Measurements from ENCODE around the gene ARFRP1. TPM values are rescaled to one million over a fixed set of nuclear protein-coding genes. Genes with fewer than 3 reads are reported as not detected.
A peak's percentile ranks its signal among the peaks of the same experiment; 100 is the strongest.

The ARFRP1 gene, protein sequence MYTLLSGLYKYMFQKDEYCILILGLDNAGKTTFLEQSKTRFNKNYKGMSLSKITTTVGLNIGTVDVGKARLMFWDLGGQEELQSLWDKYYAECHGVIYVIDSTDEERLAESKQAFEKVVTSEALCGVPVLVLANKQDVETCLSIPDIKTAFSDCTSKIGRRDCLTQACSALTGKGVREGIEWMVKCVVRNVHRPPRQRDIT
- 34.2 TPM for total RNA-seq
- long read RNA-seq, full-length matches to known transcripts = 14 of 37 reads
- long read RNA-seq, partial matches to known transcripts = 3 of 37 reads
- long read RNA-seq, other reads (novel, unspliced or antisense) = 20 of 37 reads

GRCh38 chr20:63707558-63708300, at the start of gene ARFRP1, which contains the start of gene ZGPAT:
TSS of gene ARFRP1 (minus strand) at chr20:63707976. CDS start at chr20:63707091, 885 bp downstream.
TSS of gene ZGPAT (plus strand) at chr20:63708039. CDS start at chr20:63708581, 542 bp downstream.
- intact Hi-C loops (cut with DNase I) = no loop called here
- peak; percentile 97 for ATAC-seq
- peak; percentile 95 for DNase-seq (ENCODE audit: missing footprints)

DNA sequence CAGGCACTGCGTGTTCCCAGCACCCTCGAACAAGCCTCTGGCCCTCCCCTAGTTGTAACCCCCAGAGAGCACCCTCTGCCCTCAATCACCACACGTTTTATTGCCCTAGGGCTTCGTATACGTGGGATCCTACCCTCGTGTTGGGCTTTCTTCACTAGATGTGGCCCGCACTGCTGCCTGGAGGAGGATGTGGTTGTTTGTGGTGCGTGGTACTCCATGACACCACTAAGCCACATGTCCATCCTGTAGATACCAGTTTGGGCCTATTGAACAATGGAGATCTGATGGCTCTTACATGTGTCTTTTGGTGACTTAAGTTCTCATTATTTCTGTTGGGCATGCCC, 48.8 kb upstream of the ARFRP1 start:
- no peak for ATAC-seq
- DNase-seq (ENCODE audit: missing footprints) = no peak
- intact Hi-C loops (cut with DNase I) = no loop called here

DNA sequence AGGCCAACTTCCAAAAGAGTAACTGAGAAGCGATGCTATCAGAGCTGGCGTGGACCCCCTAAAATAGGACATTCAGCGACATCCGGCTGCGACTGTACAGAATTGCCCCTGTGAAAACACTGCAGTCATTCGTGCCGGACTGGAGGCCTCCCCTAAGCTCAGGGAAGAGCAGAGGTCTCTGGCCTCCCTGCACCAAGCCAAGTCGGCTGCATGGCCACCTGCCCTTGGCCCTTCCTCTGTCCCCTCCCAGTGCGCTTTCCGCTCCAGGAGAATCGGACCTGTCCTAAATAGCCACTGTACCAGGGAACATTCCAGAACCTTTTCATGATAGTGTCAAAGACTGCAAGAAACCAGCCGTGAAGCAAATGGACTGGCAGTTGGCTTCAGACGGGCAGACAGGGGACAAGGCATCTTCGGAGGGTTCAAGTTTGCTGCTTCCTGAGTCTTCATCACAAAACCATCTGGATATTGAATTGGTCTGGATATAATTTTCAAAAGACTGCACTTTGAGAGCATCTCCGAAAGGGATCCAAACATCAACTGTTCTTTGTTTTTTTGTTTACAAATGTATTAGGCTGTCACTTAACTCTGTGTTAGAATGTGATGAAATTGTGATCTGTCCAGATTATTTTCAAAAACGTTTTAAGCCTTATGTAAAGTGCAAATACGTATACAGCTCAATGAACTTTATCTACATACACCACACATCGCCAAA, 48.3 kb upstream of the ARFRP1 start:
- DNase-seq (ENCODE audit: missing footprints) = no peak
- intact Hi-C loops (cut with DNase I) = no loop called here
- no peak for ATAC-seq

- peak; percentile 14 for ATAC-seq
- intact Hi-C loops (cut with DNase I) = no loop called here
- no peak for DNase-seq (ENCODE audit: missing footprints)
Observed at GRCh38 chr20:63754008-63754407, 46.2 kb upstream of the ARFRP1 start.

DNA sequence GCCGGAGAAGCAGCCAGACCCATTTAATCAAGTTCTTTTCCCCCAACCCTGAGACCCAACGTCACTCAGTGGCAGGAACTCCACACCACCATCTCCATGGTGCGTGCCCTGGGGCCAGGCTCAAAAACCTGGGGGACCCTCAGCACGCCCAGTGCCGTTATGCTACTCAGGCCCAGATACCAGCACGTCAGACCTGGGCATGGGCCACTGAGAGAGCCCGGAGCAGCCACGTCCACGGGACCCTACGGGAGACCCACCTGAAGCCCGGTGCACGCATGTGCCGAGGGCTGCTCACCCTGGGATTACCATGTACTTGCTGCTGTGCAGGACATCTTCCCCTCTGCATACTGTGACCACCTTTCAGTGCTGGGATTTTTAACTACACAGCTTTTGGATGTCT, 45.6 kb upstream of the ARFRP1 start:
- ATAC-seq (no peak), DNase-seq (ENCODE audit: missing footprints) (no peak)
- intact Hi-C loops (cut with DNase I) = no loop called here

DNA sequence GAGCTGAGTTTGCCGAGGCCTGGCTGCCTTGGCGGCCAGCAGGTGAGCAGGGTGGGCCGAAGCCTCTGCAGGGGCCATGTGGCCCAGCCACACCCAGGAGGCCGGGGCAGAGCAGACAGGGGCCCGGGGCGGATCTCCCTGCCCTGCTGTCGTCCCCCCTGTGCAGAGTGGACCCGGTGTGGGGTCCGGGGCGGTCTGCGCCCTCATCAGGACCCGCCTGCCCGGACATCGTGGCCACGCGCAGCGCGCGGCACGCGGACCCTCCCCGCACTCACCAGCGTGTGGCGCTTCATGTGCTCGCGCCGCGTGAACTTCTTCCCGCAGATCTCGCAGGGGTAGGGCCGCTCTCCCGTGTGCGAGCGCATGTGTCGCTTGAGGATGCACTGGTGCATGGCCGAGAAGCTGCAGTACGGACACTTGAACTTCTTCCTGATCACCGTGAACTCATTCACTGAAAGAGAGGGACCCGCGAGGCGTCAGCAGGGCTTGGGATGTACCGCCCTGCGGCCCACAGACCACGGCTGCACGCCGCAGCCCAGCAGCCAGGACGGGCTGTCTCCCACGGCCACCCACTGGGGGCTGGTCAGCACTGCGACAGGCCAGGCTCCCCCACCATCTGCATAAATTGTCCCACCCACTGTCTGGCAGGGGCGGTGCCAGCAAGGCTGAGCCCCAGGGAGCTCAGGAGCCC, 44.8 kb upstream of the ARFRP1 start:
- no peak for DNase-seq (ENCODE audit: missing footprints)
- intact Hi-C loops (cut with DNase I) = no loop called here
- no peak for ATAC-seq

DNA sequence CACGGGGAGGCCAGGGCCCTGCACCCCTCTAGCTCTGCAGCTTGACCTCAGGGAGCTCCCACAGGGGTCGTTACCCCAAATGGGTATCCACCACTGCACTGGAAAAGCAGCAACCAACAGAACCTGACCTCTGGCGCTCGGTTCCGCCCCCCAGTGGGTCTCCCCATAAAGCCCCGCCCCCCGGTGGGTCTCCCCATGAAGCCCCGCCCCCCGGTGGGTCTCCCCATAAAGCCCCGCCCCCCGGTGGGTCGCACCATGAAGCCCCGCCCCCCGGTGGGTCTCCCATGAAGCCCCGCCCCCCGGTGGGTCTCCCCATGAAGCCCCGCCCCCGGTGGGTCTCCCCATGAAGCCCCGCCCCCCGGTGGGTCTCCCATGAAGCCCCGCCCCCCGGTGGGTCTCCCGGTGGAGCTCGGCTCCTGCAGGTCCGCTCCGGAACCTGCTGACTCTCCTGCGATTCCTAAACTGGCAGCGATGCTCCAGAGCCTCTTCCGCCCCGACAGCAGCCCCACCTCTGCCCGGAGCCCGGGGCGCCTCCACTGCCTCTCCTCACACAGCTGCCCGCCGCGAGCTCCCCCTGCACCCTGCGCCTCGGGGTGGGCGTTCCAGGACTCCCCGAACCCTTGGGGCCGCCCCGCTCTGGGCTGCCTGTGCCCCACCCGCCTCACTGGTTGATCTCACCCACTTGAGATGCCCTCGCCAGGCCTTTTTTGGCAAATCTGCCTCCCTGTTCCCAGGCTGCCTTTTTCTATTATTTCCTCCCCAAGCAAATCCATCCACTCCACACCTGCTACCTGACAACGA, 43.9 kb upstream of the ARFRP1 start:
- intact Hi-C loops (cut with DNase I) = no loop called here
- ATAC-seq (no peak), DNase-seq (ENCODE audit: missing footprints) (no peak)

DNA sequence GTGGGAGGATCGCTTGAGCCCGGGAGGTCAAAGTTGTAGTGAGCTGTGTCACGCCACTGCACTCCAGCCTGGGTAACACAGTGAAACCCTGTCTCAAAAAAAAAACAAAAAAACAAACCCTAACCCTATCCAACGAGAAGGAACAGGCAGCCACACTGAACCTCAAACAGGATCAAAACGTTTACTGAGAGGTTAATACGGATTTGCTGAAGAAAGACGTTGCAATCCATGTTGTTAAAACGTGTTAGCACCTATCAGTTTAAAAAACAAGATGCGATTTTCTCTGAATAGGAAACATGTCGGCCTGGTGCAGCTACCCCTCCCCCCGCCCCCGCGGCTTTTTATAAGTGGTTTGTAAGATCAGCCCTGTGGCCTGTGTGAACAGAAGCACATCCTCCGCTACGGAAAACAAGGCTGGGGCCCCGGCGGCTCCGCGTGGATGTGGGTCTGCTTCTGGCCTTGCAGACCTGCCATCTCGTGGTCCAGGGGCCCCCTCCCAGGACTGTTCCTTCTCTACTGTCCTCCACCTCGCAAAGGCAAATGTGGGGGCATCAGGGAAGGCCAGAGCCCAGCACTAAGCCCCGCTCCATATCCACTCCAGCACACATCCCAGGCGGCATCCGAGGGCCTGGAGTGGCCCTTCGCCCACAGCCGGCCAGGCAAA, 43.2 kb upstream of the ARFRP1 start:
- DNase-seq (ENCODE audit: missing footprints) (no peak), ATAC-seq (no peak)
- intact Hi-C loops (cut with DNase I) = no loop called here

DNA sequence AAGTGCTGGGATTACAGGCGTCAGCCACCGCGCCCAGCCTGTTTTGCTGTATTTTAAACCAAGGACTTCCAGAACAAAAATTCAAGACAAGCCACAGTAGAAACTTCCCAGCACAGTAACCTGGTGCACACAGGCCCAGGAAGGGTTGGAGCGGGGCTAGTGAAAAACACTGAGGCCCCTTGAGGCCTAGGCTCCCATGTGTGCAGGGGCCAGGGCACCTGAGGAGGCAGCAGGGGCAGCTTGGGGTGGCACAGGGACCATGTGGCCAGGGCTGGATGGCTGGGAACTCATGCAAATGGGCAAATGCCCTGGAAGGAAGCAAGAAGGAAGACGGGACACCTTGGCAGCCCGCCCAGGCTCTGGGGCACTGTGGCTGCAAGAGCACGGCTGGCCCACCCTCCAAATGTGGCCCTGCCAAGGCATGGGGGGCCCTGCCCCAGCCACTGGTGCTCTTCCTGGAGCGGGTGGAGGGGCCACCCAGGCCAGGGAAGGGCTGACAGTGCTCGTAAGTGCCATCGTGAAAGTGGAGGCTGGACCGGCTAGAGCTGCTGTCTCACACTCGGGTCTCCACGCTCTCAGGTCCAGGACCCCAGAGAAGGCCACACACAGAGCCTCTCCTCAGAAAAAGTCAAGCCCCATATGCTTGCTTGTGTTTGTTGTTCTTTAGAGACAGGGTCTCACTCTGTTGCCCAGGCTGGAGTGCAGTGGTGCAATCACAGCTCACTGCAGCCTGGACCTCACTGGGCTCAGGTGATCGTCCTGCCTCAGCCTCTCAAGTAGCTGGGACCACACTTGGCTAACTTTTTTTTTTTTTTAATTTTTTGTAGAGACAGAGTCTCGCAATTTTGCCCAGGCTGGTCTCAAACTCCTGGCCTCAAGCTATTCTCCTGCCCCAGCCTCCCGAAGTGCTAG, 42.1 kb upstream of the ARFRP1 start:
- DNase-seq (ENCODE audit: missing footprints) = no peak
- intact Hi-C loops (cut with DNase I) = no loop called here
- no peak for ATAC-seq

DNA sequence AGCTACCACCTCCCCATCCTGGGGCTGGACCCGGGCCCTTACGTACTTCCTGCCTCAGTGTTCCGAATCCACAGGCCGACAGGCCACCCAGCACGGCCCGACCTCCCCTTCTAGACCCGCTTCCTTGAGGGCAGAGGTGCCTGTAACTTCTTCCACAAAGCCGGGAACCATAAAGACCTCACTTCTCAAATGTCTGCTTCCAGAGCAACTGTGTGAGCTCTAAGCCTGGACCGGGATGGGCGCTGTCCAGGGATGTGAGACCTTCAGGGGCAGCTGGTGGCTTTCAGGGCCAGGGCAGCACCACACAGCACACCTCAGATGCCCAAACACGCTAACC, 41.1 kb upstream of the ARFRP1 start:
- DNase-seq (ENCODE audit: missing footprints) (no peak), ATAC-seq (no peak)
- intact Hi-C loops (cut with DNase I) = no loop called here

- DNase-seq (ENCODE audit: missing footprints) = no peak
- no peak for ATAC-seq
- intact Hi-C loops (cut with DNase I) = no loop called here
Observed at GRCh38 chr20:63748070-63748933, 40.5 kb upstream of the ARFRP1 start.

DNA sequence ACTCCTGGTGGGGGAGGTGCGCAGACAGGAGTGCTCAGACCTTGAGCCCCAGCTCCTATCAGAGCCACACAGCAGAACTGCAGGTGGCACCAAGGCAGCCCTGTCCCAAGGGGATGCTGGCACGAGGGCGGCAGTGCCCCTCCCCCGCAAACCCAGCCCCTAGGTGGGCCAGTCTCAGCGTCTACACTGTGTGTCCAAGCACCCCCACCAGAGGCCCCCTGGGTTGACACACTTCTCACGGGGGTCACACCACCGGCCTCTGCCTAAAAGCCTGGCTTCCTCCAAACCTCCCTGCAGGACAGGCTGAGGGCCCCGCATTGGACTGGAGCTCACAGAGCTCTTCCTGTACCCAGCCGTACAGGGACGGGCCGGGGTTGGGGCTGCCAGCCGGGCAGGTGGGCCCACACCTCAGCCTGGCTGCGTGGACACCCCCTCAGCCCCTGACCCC, 39.9 kb upstream of the ARFRP1 start:
- ATAC-seq (peak; percentile 15), DNase-seq (ENCODE audit: missing footprints) (no peak)

DNA sequence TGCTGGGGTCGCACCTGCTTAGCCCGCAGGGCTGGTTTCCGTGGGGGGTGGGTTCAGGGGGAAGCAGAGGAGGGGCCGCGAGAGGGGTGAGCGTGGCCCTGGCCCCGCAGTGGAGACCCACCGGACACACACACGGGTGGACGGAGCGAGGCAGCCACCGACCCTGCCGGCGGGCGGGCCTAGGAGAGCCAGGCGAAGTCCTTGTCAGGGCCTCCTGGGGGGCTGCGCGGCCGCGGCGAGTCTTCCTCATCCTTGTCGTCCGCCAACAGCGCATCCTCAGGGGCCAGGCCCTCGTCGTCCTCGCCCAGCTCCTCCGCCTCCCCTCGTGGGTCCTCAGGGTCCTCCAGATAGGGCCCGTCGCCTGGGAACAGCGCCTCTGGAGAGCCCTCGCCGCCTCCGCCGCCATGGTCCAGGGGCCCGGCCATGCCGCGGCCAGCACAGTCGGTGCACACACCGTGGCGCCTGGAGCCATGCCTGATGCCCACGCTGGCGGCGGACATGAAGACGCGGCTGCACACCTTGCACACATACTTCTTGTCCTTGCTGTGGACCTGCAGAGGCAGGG, 39.1 kb upstream of the ARFRP1 start:
- DNase-seq (ENCODE audit: missing footprints) (no peak), ATAC-seq (no peak)
- intact Hi-C loops (cut with DNase I) = no loop called here

More for the DNA sequence above, 39.9 kb upstream of the ARFRP1 start:
- intact Hi-C loops (cut with DNase I) = no loop called here

DNA sequence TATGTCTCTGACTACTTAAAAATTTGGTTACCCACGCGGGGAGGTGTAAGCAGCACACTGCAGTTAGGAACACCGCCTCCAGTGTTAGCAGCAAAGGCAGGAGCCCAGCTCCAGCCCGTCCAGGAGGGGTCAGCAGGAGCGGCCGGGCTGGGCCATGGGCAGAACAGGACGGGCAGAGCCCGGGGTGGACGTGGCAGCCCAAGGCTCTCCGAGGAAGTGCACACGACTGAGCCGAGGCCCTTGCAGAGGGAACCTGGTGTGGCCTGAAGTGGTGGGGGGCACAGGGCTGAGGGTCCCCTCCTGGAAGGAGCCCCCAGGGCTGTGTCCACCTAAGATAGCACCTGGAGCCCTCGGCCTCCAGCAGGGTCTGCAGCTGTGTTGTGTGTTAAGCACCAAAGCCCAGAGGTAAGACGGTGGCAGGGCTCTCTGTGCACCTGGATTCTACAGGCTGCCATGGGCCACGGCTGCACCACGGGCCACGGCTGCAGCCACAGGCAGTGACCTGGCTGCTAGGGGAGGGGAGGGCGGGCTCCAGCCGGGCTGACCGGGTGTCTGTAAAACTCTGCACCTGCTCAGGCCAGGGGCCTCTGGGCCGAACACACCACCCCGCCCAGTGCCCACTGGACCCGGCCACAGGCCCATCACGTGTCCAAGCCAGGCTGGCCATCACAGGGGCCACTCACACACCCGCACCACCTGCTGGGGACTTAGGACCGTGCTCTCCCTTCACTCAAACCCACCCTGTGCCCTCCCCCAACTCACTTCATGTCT, 38.4 kb upstream of the ARFRP1 start:
- no peak for DNase-seq (ENCODE audit: missing footprints)
- intact Hi-C loops (cut with DNase I) = no loop called here
- ATAC-seq = no peak

- intact Hi-C loops (cut with DNase I) = no loop called here
- no peak for DNase-seq (ENCODE audit: missing footprints)
Observed at GRCh38 chr20:63745424-63745805, 37.6 kb upstream of the ARFRP1 start.

More at GRCh38 chr20:63745424-63745805, 37.6 kb upstream of the ARFRP1 start:
- ATAC-seq = no peak

All from Right ventricle myocardium inferior (tissue), 1 donor.